Endothelial cell of umbilical vein (primary cell): Measurements from ENCODE around the gene SMARCD1.
A peak's percentile ranks its signal among the peaks of the same experiment; 100 is the strongest.

Source experiments
- CTCF ChIP-seq, 2 donors: IDR thresholded peaks; 1 replicate in 1 of 2; 2 replicates in 1 of 2; pipeline ENCODE4 v1.5.1; 2011; ENCODE audit warnings: low read length in 2 of 2, mild to moderate bottlenecking in 2 of 2, moderate library complexity in 2 of 2, control low read depth in 1 of 2, inconsistent platforms in 1 of 2, low read depth in 1 of 2; ENCODE audit not compliant: insufficient read depth in 1 of 2; ENCODE audit errors: extremely low read depth in 1 of 2
- EZH2 ChIP-seq: IDR thresholded peaks from 2 replicates; pipeline ENCODE4 v1.6.1; 2012; ENCODE audit warnings: borderline replicate concordance, low read depth, mild to moderate bottlenecking, moderate library complexity, low read length, inconsistent platforms; ENCODE audit not compliant: severe bottlenecking
- GATA2 ChIP-seq: IDR thresholded peaks from 2 replicates; pipeline ENCODE4 v1.7.0; 2011; ENCODE audit warnings: low read depth, mild to moderate bottlenecking, moderate library complexity, mixed read lengths, low read length; ENCODE audit not compliant: insufficient read length, insufficient read depth
- POLR2A ChIP-seq: IDR thresholded peaks from 2 replicates; pipeline ENCODE4 v1.6.1; 2012; ENCODE audit warnings: low read depth, mild to moderate bottlenecking, control low read depth, low read length
- POLR2AphosphoS5 ChIP-seq: IDR thresholded peaks from 2 replicates; pipeline ENCODE4 v1.6.1; 2012; ENCODE audit warnings: low read depth, mild to moderate bottlenecking, control low read depth, low read length, moderate library complexity; ENCODE audit not compliant: insufficient read depth

DNA sequence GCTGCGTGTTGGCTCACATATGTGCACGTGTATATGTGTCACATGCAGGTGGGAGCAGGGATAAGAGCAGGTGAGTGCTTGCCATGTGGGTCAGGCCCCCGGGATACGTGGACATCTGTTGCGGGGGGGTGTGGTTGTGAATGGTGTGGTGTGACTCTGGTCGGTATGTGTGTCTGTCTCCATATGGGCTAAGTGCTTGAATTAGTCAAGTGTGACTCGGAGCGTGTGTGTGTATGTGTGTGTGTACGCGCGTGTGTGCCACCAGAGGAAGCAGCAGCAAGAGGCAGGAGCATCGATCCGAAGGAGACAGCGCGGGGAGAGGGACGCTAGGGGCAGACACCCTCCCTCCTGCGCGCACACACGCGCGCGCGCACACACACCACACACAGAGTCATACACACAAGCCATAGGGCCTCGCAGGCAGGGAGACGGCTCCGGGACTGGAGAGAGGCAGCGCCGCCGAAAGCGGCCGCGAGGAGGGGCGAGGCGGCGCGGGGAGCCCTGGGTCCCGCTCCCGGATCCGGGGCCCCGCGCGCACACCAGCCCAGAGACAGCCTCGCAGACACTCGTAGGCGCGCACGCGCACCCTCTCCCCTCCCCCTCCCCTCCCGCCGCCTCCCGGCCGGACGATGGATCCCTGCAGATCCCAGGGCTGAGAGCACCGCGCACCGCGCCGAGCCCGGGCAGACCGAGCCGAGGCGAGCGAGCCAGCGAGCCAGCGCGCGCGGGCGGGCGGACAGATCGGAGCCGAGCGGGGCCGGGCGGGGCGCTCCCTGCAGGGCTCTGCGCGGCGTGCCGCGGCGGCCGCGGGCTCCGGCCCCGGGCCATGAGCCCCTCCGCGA, 27.9 kb upstream of the SMARCD1 start, which contains the start of gene ASIC1:
- TF ChIP-seq CTCF (IDR thresholded peaks at IDR 0.05; ENCODE audit: extremely low read depth in 1 of 2, insufficient read depth in 1 of 2, low read depth in 1 of 2, low read length in 2 of 2) = peak in 1 of 2 donors; percentile 0
- no peak for TF ChIP-seq POLR2A
- no peak for TF ChIP-seq EZH2
- TF ChIP-seq POLR2AphosphoS5 = no peak
- TF ChIP-seq GATA2 = no peak
